ENCODE data around the gene STPG3. TPM values are rescaled to one million over a fixed set of nuclear protein-coding genes. Genes with fewer than 3 reads are reported as not detected.

Gene STPG3
- total and polyA plus RNA-seq, 9 of the 15 experiments (the other 6 are each of a cell fraction or from before 2014, with no cell fraction given), result not detected

DNA sequence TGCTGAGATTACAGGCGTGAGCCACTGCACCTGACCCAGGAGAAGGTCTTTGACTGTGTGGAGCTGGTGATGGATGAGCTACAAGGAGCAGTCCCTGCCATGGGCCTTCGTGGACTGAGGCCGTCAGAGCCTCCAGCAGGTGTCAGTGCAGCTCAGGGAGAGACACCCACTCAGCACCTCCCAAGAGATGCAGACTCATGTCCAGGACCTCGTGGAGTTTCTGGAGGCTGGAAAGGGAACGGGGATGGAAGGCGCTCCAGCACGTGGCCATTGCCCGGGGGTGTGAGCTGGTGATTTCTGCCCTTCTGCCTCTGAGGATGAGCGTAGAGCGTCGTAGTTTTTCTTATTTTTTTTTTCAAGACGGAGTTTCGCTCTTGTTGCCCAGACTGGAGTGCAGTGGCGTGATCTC, 35.9 kb downstream of the STPG3 start (continued):
- no peak for TF ChIP-seq ZFP1 (CRISPR knock-in tag; IDR thresholded peaks at IDR 0.05)
- TF ChIP-seq EZH2 (IDR thresholded peaks at IDR 0.05; ENCODE audit: borderline replicate concordance, low read depth, low read length), result no peak
- no peak for TF ChIP-seq E4F1 (CRISPR knock-in tag; IDR thresholded peaks at IDR 0.05; ENCODE audit: borderline replicate concordance)
- peak; percentile 43; the same call in 1 of the 2 replicates for TF ChIP-seq STAG1 (CRISPR knock-in tag; IDR thresholded peaks at IDR 0.05; ENCODE audit: borderline replicate concordance)
- peak; percentile 43; the same call in 1 of the 2 replicates for TF ChIP-seq GABPB1 (CRISPR knock-in tag; IDR thresholded peaks at IDR 0.05)
- no peak for TF ChIP-seq ZNF143 (CRISPR knock-in tag; IDR thresholded peaks at IDR 0.05)
- TF ChIP-seq NR0B1 (IDR thresholded peaks at IDR 0.05; ENCODE audit: partially characterized antibody), result no peak
- peak; percentile 62 to 78; a peak in 3 of 4 replicates for TF ChIP-seq MNT (conservative IDR thresholded peaks at IDR 0.05)
- 0 out of 4 replicates have a peak, but pooled peaks of 1 of the 2 experiments have one; percentile 59 for TF ChIP-seq NONO (IDR thresholded peaks at IDR 0.05; ENCODE audit: low read depth in 2 of 2, low read length in 1 of 2)
- no peak for TF ChIP-seq SMAD4 (CRISPR knock-in tag; conservative IDR thresholded peaks at IDR 0.05)
- TF ChIP-seq GTF2A2 (tag; IDR thresholded peaks at IDR 0.05), result no peak
- TF ChIP-seq RBM22 (IDR thresholded peaks at IDR 0.05; ENCODE audit: low read depth, low read length, poor library complexity, severe bottlenecking), result no peak
- TF ChIP-seq ZNF282 (CRISPR knock-in tag; IDR thresholded peaks at IDR 0.05), result no peak
- TF ChIP-seq DNMT1 (IDR thresholded peaks at IDR 0.05), result no peak
